Suprapubic skin (tissue), 3 donors: ENCODE data around the gene SPDYE3.

Experiments
- EP300 ChIP-seq: sonication (generic); formaldehyde crosslinking; IDR thresholded peaks from one replicate; pipeline ENCODE4 v1.6.1; 2017; ENCODE audit warnings: antibody characterized with exemption
- POLR2A ChIP-seq, 2 donors: fragments of 450-650 bp; IDR thresholded peaks; one replicate each; pipeline ENCODE4 v1.6.1; 2017; ENCODE audit warnings: antibody characterized with exemption in 2 of 2, mild to moderate bottlenecking in 2 of 2, moderate library complexity in 2 of 2
- TF ChIP-seq, protein P1 (sequence below), 2 donors: fragments of 200-600 bp in 1 of 2; fragments of 450-650 bp in 1 of 2; sonication (generic) in 1 of 2; IDR thresholded peaks; one replicate each; pipeline ENCODE4 v1.5.1; 2016 to 2019; ENCODE audit warnings: antibody characterized with exemption in 2 of 2, mild to moderate bottlenecking in 1 of 2, moderate library complexity in 1 of 2

GRCh38 chr7:100353685-100354330 is 46.3 kb downstream of the SPDYE3 start:
- TF ChIP-seq, protein P1, sequence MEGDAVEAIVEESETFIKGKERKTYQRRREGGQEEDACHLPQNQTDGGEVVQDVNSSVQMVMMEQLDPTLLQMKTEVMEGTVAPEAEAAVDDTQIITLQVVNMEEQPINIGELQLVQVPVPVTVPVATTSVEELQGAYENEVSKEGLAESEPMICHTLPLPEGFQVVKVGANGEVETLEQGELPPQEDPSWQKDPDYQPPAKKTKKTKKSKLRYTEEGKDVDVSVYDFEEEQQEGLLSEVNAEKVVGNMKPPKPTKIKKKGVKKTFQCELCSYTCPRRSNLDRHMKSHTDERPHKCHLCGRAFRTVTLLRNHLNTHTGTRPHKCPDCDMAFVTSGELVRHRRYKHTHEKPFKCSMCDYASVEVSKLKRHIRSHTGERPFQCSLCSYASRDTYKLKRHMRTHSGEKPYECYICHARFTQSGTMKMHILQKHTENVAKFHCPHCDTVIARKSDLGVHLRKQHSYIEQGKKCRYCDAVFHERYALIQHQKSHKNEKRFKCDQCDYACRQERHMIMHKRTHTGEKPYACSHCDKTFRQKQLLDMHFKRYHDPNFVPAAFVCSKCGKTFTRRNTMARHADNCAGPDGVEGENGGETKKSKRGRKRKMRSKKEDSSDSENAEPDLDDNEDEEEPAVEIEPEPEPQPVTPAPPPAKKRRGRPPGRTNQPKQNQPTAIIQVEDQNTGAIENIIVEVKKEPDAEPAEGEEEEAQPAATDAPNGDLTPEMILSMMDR (IDR thresholded peaks at IDR 0.05): no peak
- no peak for TF ChIP-seq POLR2A (IDR thresholded peaks at IDR 0.05)
- TF ChIP-seq EP300: no peak
